ENCODE measurements around the gene METTL25. TPM values are rescaled to one million over a fixed set of nuclear protein-coding genes. Genes with fewer than 3 reads are reported as not detected.

The METTL25 gene
- total RNA-seq, 1 experiment from 2014 or later = 3.5 TPM

- ATAC-seq (no peak), DNase-seq (ENCODE audit: low read depth, low spot score) (no peak)
- H3K27ac ChIP-seq (ENCODE audit: low read length) = no peak overlapping the region
- H3K4me3 ChIP-seq (ENCODE audit: low read depth in 2 of 2, low read length in 2 of 2) = no peak overlapping the region
- BruUV-seq (replicated peaks) = no TSS peak
- no peaks in the 10 kb centered on the region for H3K4me1 ChIP-seq (ENCODE audit: control insufficient read depth, insufficient read depth, low read length)
- H3K27me3 ChIP-seq (ENCODE audit: control insufficient read depth, insufficient read depth, low read length) = no peaks in the 10 kb centered on the region
- H3K9me3 ChIP-seq (ENCODE audit: control insufficient read depth, insufficient read depth, low read depth, low read length) = no peaks in the 10 kb centered on the region
- no peaks in the 10 kb centered on the region for H3K36me3 ChIP-seq (ENCODE audit: control insufficient read depth, insufficient read depth, low read length)
- TF ChIP-seq REST (IDR thresholded peaks at IDR 0.05; ENCODE audit: insufficient read depth in 1 of 2, low read depth in 2 of 2, low read length in 1 of 2) = no peak
- intact Hi-C loops (cut with micrococcal nuclease; ENCODE audit: unreplicated experiment) = no loop called here
- in situ Hi-C loops (cut with HindIII; ENCODE audit: low pct_unique_long_range_greater_than_20kb, low sequenced_read_pairs) = no loop called here
- POLR2A ChIA-PET = no interaction called here
- CTCF ChIA-PET = no interaction called here
Measured at GRCh38 chr12:82510386-82510785, 152.1 kb downstream of the METTL25 start.

DNA sequence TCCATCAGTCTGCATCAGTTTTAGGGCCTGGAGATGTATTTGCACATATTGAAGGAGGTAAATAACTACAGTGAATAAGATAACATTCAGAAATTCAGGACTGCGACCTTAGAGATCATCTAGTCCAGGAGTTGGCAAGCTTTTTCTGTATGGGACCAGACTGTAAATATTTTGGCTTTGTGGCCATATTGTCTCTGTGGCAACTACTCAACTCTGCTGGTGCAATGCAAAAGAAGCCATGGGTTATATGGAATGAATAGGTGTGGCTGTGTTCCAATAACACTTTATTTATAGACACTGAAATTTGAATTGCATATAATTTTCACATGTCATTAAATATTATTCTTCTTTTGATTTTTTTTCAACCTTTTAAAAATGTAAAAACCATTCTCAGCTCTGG lies 156.6 kb downstream of the METTL25 start:
- intact Hi-C loops (cut with micrococcal nuclease; ENCODE audit: unreplicated experiment) (no loop called here), in situ Hi-C loops (cut with HindIII; ENCODE audit: low pct_unique_long_range_greater_than_20kb, low sequenced_read_pairs) (no loop called here)
- POLR2A ChIA-PET = no interaction called here

DNA sequence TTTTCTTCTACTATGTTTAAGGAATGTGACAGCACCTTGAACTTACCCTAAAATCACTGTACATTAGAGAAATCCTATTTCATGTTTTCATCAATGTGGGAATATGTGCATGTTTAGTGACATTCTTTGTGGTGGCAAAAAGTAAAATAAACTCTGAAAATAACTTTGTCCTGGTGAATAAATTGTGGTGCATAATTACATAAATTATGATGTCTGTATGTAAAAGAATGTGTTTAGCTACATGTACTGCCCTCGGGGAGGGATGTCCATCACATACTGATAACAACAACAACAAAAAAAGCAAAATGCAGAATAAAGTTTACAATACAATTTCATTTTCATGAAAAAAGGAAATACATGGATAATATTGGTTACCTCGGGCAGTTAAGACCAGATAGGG lies 157.3 kb downstream of the METTL25 start:
- ATAC-seq (no peak), DNase-seq (ENCODE audit: low read depth, low spot score) (no peak)
- H3K27me3 ChIP-seq (ENCODE audit: control insufficient read depth, insufficient read depth, low read length) = no peaks in the 10 kb centered on the region
- BruUV-seq (replicated peaks) = no TSS peak
- TF ChIP-seq REST (IDR thresholded peaks at IDR 0.05; ENCODE audit: insufficient read depth in 1 of 2, low read depth in 2 of 2, low read length in 1 of 2) = no peak
- no peak for TF ChIP-seq TCF7L2 (IDR thresholded peaks at IDR 0.05; ENCODE audit: low read depth, low read length)
- no peak for TF ChIP-seq POLR2AphosphoS5 (IDR thresholded peaks at IDR 0.05; ENCODE audit: low read depth, low read length)
- TF ChIP-seq SIN3A (IDR thresholded peaks at IDR 0.05; ENCODE audit: borderline replicate concordance, insufficient read depth, low read depth, low read length) = no peak
- no peak for TF ChIP-seq CTCF (IDR thresholded peaks at IDR 0.05)
- H3K27ac ChIP-seq (ENCODE audit: low read length) = no peak overlapping the region
- intact Hi-C loops (cut with micrococcal nuclease; ENCODE audit: unreplicated experiment) = no loop called here
- ChIA-PET CTCF (no interaction called here), POLR2A (no interaction called here)
- in situ Hi-C loops (cut with HindIII; ENCODE audit: low pct_unique_long_range_greater_than_20kb, low sequenced_read_pairs) = no loop called here
- no peaks in the 10 kb centered on the region for H3K9me3 ChIP-seq (ENCODE audit: control insufficient read depth, insufficient read depth, low read depth, low read length)
- no peak overlapping the region for H3K4me3 ChIP-seq (ENCODE audit: low read depth in 2 of 2, low read length in 2 of 2)
- no peaks in the 10 kb centered on the region for H3K4me1 ChIP-seq (ENCODE audit: control insufficient read depth, insufficient read depth, low read length)
- no peaks in the 10 kb centered on the region for H3K36me3 ChIP-seq (ENCODE audit: control insufficient read depth, insufficient read depth, low read length)

More for the DNA sequence above, 156.6 kb downstream of the METTL25 start:
- no peak for TF ChIP-seq TCF7L2 (IDR thresholded peaks at IDR 0.05; ENCODE audit: low read depth, low read length)
- no peak overlapping the region for H3K4me3 ChIP-seq (ENCODE audit: low read depth in 2 of 2, low read length in 2 of 2)
- ATAC-seq = no peak
- H3K9me3 ChIP-seq (ENCODE audit: control insufficient read depth, insufficient read depth, low read depth, low read length) = no peaks in the 10 kb centered on the region
- no peaks in the 10 kb centered on the region for H3K27me3 ChIP-seq (ENCODE audit: control insufficient read depth, insufficient read depth, low read length)
- BruUV-seq (replicated peaks) = no TSS peak
- no peak for DNase-seq (ENCODE audit: low read depth, low spot score)
- no peaks in the 10 kb centered on the region for H3K36me3 ChIP-seq (ENCODE audit: control insufficient read depth, insufficient read depth, low read length)
- H3K27ac ChIP-seq (ENCODE audit: low read length) = no peak overlapping the region
- CTCF ChIA-PET = no interaction called here
- H3K4me1 ChIP-seq (ENCODE audit: control insufficient read depth, insufficient read depth, low read length) = no peaks in the 10 kb centered on the region
